NCI-H1105 treated with DMSO at 0.1 percent for 48 hours (cell line): ENCODE measurements around the gene DCHS1.
"Not testable (repeated sequence)": the region's sequence is repeated elsewhere in the genome, so short reads cannot be mapped to it uniquely, and the experiment has no call there.

ENCODE experiments used
- DNase-seq: peaks from one replicate; lab custom pipeline; 2025; lab: John Stamatoyannopoulos, UW

The DCHS1 gene, protein sequence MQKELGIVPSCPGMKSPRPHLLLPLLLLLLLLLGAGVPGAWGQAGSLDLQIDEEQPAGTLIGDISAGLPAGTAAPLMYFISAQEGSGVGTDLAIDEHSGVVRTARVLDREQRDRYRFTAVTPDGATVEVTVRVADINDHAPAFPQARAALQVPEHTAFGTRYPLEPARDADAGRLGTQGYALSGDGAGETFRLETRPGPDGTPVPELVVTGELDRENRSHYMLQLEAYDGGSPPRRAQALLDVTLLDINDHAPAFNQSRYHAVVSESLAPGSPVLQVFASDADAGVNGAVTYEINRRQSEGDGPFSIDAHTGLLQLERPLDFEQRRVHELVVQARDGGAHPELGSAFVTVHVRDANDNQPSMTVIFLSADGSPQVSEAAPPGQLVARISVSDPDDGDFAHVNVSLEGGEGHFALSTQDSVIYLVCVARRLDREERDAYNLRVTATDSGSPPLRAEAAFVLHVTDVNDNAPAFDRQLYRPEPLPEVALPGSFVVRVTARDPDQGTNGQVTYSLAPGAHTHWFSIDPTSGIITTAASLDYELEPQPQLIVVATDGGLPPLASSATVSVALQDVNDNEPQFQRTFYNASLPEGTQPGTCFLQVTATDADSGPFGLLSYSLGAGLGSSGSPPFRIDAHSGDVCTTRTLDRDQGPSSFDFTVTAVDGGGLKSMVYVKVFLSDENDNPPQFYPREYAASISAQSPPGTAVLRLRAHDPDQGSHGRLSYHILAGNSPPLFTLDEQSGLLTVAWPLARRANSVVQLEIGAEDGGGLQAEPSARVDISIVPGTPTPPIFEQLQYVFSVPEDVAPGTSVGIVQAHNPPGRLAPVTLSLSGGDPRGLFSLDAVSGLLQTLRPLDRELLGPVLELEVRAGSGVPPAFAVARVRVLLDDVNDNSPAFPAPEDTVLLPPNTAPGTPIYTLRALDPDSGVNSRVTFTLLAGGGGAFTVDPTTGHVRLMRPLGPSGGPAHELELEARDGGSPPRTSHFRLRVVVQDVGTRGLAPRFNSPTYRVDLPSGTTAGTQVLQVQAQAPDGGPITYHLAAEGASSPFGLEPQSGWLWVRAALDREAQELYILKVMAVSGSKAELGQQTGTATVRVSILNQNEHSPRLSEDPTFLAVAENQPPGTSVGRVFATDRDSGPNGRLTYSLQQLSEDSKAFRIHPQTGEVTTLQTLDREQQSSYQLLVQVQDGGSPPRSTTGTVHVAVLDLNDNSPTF (N-terminal part only)

DNA sequence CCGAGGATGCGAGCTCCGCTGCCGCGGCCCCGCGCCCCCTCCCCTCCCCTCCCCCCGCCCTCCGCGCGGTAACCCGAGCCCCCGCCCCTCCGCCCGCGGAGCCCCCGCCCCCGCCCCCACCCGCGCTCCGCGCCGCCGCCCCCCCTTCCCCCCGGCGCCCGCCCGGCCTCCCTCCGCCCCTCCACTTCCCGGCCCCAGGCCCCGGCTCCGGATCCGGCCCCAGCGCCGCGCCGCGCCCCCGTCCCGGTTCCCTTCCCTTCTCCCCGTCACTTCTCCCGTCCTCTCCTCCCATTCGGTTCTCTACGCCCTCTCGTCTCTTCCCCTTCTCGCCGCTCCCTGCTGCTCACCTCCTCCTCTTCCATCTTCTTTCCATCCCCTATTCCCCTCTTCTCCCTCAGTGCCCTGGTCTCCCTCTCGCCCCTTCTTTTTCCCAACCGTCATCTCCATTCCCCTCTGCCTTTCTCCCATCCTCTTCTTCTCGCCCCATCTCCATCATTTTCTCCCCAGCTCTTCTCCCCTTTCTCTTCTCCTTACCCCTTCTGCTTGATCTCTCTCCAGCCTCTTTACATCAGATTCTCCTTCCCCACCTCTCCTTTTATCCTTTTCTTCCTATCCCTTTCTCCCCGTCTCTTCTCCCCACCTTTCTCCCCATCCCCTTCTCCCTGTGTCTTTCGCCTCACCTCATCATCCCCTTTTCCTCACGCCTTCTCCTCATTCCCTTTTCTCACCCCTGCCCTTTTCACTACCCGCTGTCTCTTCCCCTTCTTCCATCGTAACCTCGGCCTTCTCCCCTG lies at the start of gene DCHS1:
Gene DCHS1 (minus strand): TSS at position 20 of the 794 bp plus-strand sequence. CDS start 14,196 bp downstream, outside the sequence.
- DNase-seq, result peak; percentile 33

DNA sequence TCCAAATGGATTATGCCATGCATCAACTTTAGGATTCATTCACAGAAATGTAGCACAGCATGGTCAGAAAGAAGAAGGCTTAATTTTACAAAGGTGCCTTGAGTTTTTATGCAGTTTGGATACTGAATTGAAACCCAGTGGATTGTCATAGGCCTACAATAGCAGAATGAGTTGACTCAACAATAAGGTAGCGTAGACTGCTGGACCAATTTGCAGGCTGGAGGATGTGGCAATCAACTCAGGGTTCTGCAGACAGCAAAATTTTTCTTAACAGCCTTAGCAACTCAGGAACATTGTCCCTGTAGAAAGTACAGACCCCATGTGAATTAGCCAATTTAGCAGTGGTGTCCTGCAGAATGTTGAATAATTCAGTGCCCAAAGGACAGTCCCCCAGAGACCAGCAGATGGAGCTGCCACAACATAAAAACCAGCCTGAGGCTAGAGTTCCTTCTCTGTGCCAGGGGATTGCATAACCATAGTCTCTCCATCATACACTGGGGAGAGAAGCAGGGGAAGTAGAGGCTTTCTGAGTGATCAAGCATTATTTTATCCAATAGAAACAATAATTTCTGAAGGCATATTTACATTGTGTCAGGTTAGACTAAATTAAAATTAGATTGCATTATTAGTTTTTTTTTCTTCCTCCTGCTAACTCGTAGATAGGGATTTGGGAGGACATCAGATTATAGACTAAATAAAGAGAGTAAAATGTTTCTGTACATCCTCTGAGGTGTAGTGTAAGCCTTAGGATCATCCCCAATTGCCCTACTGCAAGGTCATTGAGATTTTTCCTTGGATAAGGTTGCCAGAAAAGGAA lies 47.8 kb upstream of the DCHS1 start:
- DNase-seq, result peak; percentile 24

DNA sequence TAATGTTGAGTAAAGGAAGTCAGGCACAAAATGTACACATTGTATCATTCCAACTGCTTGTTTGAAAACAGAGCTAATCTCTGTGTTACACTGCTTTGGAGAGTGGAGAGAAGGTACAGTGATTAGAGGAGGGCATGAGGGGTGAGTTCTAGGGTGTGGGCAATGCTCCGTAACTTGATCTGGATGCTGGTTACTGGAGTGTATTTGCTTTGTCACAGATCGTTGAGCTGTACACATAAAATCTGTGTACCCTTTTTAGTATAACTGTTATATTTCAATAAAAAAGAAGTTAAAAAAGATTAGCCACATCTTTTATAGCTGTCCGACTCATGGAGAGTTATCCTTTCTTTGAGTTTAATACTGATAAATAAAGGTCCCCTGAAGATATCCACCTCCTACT lies 46.3 kb upstream of the DCHS1 start:
- DNase-seq, result not testable (repeated sequence)

DNA sequence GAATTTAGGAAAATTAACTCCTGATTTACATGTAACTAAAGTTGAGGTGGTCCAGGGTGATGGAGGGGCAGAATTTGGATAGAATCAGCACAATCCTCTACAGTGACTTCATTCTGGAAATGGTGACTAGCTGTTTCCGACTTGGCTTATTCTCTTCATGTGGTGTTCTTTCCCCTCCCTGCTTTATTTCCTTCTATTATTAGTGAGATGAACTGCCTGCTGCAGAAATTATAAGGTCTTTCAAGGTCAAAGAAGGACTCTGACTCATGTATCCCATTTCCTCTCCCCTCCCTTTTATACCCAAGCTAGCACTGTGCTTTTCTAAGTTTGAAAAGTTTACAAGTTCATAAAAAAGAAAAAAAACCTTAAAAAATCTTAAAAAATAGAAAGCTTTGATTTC lies 39.8 kb upstream of the DCHS1 start:
- DNase-seq, result no peak

DNA sequence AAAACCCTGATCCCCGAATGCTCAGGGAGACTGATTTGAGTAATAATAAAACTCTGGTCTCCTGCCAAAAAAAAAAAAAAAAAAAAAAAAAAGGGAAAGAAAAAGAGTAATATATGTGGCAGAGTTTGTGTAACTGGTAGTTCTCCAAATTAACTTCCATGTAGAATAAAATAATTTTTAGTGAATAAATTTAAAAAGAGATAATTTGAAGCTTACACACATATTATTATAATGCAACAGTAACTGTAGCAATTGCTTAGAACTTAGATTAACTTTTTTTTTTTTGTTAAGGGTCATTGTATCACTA lies 38.6 kb upstream of the DCHS1 start:
- no peak for DNase-seq

DNA sequence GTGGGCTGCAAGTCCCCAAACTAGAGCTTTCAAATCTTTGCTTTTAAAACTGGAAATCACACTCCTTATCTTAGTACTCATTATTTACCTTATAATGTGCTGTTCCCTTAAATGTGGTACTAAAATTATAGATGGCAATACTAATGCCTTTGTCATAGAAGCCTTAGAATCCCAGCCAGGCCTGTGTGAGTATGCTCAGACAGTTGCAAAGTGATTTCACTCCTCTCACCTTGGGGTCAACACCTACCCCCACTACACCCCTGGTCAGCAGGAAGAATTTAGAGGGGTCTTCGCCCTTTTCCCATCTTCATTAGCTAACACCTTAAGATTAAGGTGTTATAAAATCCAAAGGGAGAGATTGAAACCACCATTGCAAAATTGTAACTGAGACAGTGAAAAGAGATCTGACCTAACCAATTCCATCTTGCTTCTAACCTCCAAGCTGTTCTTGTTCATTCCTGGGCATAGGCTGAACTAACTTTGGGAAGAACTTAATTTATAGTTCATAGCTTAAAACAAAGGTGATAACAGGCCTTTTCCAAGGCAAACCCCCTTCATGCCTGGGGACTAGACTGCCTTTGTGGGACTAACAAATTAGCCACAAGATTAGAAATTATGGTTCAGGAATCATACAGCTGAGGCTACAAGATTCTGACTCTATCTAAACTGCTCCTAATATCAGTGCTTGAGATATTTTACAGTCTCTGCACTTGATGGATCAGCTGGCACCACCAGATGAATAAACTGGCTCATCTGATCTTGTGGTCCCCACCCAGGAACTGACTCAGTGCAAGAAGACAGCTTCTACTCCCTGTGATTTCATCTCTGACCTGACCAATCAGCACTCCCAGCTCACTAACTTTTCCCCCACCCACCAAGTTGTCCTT lies 38.0 kb upstream of the DCHS1 start:
- no peak for DNase-seq

DNA sequence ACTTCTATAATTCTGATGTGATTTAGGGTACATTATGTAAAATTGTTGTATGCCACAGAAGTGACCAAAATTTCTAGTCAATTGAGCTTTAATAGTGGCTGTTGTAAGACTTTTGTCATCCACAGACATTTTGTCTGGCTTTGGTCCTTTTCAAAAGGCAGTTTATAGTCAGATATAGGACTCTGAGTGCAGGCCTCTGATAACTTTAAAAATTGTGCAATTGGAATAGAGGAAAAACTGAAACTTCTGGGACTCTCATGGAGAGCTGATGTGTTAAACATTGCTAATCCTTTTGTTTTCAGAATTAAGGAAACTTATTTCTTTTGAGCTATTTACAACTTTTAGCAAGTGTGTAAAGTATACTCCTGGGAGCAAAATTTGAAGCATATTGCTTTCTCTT lies 36.5 kb upstream of the DCHS1 start:
- DNase-seq, result no peak

DNA sequence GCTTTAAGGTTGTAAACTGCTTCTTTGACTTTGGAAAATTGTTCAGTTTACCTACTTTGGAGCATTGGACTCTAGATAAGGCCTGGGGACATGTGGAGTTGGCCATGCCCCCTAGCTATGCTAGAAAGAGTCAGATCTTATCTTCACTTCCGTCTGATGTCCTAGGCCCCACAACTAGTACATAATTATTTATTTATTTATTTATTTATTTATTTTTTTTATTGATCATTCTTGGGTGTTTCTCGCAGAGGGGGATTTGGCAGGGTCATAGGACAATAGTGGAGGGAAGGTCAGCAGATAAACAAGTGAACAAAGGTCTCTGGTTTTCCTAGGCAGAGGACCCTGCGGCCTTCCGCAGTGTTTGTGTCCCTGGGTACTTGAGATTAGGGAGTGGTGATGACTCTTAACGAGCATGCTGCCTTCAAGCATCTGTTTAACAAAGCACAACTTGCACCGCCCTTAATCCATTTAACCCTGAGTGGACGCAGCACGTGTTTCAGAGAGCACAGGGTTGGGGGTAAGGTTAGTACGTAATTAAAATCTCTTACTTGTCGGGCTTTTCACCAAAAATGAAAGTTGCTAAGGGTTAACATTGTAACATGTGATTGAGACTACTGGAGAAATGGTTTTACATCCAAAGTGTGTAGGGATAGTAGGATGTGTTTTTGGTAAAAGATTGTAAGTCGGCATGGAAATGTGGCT lies 35.0 kb upstream of the DCHS1 start:
- DNase-seq, result not testable (repeated sequence)

DNA sequence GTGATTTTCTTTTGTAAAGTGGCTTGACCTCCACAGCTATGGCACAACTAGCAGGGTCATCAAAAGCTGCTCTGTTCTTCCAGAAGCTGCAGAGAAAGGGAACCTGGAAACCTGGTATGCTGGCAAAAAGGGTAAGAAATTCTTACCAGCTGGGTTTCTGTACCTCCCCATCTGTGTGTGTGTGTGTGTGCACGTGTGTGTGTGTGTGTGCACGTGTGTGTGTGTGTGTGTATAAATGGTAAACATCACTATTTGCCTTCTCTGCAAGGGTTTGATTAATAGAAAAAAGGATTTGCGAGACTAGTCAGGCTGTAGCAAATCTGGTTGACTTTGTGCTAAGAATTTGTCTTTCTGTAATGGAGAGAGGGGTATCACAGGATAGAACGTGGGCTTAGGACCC lies 32.3 kb upstream of the DCHS1 start:
- DNase-seq, result no peak

DNA sequence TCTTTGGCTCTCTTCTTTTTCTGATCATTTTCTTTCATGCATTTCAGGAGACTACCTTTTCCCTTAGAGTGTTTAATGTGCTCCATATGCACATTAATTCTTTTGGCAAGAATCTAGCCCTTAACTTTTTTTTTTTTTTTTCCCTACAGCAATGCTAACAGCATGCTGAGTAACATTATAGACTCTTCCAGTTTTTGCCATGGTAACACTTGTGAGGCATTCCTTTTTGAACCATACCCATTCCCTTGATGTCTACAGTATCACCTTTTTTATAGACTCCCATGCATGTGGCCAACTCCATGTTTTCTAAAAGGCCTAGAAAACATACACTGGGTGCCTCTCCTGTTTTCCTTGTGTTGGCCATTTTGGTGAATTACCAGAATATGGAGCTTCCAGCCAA lies 30.4 kb upstream of the DCHS1 start:
- DNase-seq, result no peak

DNA sequence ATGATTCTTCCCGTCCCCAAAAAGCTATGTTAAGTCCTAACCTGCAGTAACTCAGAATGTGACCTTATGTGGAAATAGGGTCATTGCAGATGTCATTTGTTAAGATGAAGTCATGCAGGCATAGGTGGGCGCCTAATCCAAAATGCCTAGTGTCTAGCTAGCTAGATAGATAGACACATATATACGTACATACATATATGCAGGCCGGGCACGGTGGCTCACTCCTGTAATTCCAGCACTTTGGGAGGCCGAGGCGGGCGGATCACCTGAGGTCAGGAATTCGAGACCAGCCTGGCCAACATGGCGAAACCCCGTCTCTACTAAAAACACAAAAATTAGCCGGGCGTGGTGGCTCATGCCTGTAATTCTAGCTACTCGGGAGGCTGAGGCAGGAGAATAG lies 28.5 kb upstream of the DCHS1 start:
- not testable (repeated sequence) for DNase-seq

DNA sequence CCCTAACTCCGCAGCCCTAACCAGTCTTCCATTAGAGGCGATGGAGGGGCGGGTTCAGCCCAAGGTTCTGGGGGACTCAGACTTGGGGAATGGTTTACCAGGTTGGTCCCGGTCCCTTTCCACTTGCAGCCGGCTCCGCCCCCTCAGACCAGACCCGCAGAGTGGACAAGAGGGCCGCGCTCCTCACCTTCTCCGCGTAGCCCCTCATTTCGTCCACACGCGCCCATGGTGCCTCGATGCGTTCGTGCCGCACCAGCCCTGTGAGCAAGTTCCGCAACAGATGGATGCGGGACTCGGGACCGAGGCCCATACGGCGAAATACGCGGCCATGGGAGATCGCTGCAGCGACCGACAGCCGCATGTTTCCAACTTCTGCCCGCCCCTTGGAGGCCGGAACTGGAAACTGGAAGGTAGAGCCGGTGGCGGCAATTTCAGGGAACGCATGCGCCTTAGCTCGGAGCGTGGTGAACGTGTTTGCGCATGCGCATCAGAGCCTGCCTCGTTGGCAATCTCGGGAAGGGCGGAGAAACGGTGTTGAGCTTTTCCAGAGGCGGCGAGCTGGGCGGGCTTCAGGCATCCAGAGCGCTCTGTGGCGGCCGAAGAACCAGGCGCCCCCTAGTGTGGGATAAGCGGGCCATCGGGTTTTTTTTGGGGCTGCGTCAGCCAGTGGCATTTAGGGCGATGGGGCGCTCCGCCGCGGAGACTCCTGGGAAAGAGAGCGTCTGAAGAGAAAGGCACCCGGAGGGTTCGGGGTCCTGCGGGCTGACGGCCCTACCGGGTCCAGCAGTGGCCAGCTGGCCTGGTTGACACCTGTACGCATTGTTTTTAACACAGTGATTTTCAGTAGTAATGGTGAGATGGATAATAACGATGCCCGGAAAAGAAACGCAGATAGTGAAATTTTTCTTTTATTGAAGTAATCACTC lies 27.6 kb upstream of the DCHS1 start, which contains the start of gene MRPL17:
Gene MRPL17 (minus strand): TSS at position 405 of the 926 bp plus-strand sequence. CDS start 44 bp downstream, at position 361.
- peak; percentile 99 for DNase-seq

DNA sequence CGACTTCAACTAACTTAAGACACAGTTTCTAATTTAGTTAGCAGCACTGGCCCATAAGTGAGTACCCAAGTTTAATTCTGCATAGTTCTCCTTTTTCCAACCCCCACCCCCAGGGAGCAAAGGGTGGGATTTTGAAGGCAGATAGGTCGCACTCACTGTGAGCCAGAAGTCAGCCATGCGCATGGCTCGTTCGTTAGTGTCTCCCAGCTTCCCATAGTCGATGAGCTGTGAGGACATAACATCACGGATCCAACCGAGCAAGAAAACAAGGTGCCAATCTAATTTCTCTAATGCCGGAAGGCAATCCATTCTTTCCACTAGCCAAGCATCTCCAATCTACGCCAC lies 27.0 kb upstream of the DCHS1 start:
- DNase-seq, result no peak

DNA sequence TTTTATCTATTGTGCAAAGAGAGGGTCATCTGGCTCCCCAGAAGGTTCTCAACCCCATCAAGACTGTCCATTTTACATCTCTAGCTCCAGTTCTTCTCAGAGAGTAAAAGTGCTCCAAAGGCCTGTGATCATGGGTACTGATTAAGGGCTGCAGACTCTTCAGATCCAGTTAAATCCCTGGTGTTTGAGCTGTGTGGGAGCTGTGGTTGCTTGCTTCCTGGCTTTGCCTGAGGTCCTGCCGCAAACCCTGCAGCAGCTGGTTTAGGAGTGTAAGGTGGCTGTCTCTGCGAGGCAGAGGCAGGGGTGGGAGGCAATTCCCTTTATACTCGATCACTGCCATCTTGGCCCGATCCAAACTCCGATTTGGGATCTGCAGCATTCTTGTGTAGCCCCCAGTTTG lies 26.3 kb upstream of the DCHS1 start:
- no peak for DNase-seq

DNA sequence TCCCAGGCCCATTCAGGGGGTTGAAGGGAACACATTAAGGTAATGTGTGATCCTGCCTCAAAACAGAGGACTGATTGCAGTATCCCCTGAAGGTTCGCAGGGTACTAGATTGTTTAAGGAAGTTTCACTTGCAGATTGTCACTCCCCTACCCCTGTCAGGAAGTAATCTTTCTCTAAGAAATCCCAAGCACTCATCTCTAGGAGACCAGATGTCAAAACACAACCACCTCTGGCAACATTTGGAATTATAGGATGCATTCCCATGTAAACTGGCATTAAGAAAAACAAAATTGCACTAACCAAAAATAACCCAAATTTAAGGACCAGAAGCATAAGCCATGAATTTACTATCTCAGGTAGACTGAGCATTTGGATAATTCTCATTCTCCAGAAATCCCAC lies 25.9 kb upstream of the DCHS1 start:
- no peak for DNase-seq

DNA sequence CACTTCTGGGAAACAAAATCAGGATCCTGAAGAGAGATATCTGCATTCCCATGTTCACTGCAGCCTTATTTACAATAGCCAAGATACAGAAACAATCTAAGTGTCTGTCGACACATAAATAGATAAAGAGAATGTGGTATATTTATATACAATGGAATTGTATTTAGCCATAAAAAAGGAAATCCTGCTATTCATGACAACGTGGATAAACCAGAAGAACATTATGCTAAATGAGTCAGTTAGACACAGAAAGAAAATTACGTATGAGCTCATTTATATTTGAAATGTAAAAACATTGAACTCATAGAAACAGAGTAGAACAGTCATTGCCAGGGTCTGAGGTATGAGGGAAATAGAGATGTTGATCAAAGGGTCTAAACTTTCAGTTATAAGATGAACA lies 21.4 kb upstream of the DCHS1 start:
- DNase-seq, result no peak

DNA sequence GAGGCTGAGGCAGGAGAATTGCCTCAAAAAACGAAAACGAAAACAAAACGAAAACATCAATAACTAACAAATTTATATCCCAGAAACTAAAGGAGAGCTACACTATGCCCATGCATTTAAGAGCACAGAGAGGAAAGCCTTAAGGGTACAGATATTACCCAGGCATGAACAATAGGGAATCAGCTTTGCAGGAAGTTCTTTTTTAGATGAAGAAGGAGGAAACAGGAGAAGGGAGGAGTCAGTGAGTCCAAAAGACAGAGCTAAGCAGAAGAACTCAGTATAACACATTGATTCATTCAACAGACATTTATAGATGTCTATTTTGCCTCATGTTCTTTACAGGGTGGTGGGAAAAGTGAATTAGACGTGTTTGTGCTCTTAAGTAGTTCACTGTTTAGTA lies 19.3 kb upstream of the DCHS1 start:
- no peak for DNase-seq

DNA sequence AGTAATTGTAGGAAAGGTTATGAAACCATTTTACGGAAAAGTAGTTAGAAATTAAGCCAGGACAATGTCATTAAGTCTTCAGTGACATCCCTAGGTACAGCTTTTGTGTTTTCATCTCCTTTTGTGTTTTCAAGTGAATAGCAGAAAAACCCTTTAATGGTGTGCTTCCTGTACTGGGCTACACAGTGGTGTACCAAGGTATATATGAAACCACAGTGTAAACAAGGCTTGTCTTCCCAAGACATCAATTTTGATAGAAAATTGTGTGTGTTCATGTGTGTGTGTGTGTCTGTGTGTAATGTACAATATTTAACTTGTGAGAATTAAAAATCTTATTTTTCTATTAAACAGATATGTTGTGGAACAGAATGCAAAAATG lies 18.6 kb upstream of the DCHS1 start:
- DNase-seq, result no peak
